ENCODE data around the gene CNTN1.

Gene CNTN1

DNA sequence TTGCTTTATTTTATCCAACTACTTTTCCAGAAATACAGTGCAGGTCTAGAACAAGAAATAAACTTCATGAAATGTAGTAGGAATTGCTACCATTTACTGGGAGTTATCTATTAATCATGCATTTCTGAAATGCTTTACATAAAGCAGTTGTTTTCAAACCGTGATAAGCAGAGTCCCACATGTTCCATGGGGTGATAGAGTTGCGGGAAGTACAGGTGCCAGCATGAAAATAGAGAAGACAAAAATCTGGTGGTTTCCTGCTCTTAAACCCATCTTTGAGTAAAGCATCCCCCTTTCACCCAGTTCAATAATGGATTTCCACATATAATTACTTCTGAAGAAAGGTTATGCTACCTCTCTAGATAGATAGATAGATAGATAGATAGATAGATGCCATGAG is 372.2 kb downstream of the CNTN1 start:
- TF ChIP-seq ZNF48 (tag by site-specific recombination; IDR thresholded peaks at IDR 0.05) (no peak), ZFP37 (tag by site-specific recombination; IDR thresholded peaks at IDR 0.05) (no peak), ZNF585B (tag by site-specific recombination; IDR thresholded peaks at IDR 0.05) (no peak), ZNF501 (tag by site-specific recombination; IDR thresholded peaks at IDR 0.05) (no peak), ZIC2 (tag by site-specific recombination; IDR thresholded peaks at IDR 0.05) (no peak), ZNF292 (tag by site-specific recombination; IDR thresholded peaks at IDR 0.05; ENCODE audit: borderline replicate concordance, low read depth) (no peak), REPIN1 (tag by site-specific recombination; IDR thresholded peaks at IDR 0.05; ENCODE audit: low read depth) (no peak), ZNF843 (tag by site-specific recombination; IDR thresholded peaks at IDR 0.05) (no peak), ZNF266 (tag by site-specific recombination; IDR thresholded peaks at IDR 0.05; ENCODE audit: low read depth) (no peak), ZNF350 (tag by site-specific recombination; IDR thresholded peaks at IDR 0.05) (no peak), ZNF548 (tag by site-specific recombination; IDR thresholded peaks at IDR 0.05) (no peak), ZNF707 (tag by site-specific recombination; IDR thresholded peaks at IDR 0.05) (no peak)
- TF ChIP-seq, protein P1, sequence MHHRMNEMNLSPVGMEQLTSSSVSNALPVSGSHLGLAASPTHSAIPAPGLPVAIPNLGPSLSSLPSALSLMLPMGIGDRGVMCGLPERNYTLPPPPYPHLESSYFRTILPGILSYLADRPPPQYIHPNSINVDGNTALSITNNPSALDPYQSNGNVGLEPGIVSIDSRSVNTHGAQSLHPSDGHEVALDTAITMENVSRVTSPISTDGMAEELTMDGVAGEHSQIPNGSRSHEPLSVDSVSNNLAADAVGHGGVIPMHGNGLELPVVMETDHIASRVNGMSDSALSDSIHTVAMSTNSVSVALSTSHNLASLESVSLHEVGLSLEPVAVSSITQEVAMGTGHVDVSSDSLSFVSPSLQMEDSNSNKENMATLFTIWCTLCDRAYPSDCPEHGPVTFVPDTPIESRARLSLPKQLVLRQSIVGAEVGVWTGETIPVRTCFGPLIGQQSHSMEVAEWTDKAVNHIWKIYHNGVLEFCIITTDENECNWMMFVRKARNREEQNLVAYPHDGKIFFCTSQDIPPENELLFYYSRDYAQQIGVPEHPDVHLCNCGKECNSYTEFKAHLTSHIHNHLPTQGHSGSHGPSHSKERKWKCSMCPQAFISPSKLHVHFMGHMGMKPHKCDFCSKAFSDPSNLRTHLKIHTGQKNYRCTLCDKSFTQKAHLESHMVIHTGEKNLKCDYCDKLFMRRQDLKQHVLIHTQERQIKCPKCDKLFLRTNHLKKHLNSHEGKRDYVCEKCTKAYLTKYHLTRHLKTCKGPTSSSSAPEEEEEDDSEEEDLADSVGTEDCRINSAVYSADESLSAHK (tag by site-specific recombination; IDR thresholded peaks at IDR 0.05): no peak
- TF ChIP-seq, protein P2, sequence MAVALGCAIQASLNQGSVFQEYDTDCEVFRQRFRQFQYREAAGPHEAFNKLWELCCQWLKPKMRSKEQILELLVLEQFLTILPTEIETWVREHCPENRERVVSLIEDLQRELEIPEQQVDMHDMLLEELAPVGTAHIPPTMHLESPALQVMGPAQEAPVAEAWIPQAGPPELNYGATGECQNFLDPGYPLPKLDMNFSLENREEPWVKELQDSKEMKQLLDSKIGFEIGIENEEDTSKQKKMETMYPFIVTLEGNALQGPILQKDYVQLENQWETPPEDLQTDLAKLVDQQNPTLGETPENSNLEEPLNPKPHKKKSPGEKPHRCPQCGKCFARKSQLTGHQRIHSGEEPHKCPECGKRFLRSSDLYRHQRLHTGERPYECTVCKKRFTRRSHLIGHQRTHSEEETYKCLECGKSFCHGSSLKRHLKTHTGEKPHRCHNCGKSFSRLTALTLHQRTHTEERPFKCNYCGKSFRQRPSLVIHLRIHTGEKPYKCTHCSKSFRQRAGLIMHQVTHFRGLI (tag by site-specific recombination; IDR thresholded peaks at IDR 0.05): no peak
- TF ChIP-seq, protein P3, sequence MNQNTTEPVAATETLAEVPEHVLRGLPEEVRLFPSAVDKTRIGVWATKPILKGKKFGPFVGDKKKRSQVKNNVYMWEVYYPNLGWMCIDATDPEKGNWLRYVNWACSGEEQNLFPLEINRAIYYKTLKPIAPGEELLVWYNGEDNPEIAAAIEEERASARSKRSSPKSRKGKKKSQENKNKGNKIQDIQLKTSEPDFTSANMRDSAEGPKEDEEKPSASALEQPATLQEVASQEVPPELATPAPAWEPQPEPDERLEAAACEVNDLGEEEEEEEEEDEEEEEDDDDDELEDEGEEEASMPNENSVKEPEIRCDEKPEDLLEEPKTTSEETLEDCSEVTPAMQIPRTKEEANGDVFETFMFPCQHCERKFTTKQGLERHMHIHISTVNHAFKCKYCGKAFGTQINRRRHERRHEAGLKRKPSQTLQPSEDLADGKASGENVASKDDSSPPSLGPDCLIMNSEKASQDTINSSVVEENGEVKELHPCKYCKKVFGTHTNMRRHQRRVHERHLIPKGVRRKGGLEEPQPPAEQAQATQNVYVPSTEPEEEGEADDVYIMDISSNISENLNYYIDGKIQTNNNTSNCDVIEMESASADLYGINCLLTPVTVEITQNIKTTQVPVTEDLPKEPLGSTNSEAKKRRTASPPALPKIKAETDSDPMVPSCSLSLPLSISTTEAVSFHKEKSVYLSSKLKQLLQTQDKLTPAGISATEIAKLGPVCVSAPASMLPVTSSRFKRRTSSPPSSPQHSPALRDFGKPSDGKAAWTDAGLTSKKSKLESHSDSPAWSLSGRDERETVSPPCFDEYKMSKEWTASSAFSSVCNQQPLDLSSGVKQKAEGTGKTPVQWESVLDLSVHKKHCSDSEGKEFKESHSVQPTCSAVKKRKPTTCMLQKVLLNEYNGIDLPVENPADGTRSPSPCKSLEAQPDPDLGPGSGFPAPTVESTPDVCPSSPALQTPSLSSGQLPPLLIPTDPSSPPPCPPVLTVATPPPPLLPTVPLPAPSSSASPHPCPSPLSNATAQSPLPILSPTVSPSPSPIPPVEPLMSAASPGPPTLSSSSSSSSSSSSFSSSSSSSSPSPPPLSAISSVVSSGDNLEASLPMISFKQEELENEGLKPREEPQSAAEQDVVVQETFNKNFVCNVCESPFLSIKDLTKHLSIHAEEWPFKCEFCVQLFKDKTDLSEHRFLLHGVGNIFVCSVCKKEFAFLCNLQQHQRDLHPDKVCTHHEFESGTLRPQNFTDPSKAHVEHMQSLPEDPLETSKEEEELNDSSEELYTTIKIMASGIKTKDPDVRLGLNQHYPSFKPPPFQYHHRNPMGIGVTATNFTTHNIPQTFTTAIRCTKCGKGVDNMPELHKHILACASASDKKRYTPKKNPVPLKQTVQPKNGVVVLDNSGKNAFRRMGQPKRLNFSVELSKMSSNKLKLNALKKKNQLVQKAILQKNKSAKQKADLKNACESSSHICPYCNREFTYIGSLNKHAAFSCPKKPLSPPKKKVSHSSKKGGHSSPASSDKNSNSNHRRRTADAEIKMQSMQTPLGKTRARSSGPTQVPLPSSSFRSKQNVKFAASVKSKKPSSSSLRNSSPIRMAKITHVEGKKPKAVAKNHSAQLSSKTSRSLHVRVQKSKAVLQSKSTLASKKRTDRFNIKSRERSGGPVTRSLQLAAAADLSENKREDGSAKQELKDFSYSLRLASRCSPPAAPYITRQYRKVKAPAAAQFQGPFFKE (tag by site-specific recombination; IDR thresholded peaks at IDR 0.05; ENCODE audit: borderline replicate concordance): no peak
- H3K27ac ChIP-seq (ENCODE audit: extremely low read depth, low read depth, low read length): no peak overlapping the region
- H3K4me3 ChIP-seq (ENCODE audit: low read depth, low read length): no peak overlapping the region
- H3K36me3 ChIP-seq (ENCODE audit: control insufficient read depth in 2 of 2, insufficient read depth in 1 of 2, low read length in 2 of 2): no peaks in the 10 kb centered on the region
- no peaks in the 10 kb centered on the region for H3K9me3 ChIP-seq (ENCODE audit: control insufficient read depth, insufficient read depth, low read depth, low read length)
- ChIA-PET CTCF (no interaction called here), POLR2A (no interaction called here)
- H3K4me1 ChIP-seq (ENCODE audit: control insufficient read depth, insufficient read depth, low read length): no peaks in the 10 kb centered on the region

DNA sequence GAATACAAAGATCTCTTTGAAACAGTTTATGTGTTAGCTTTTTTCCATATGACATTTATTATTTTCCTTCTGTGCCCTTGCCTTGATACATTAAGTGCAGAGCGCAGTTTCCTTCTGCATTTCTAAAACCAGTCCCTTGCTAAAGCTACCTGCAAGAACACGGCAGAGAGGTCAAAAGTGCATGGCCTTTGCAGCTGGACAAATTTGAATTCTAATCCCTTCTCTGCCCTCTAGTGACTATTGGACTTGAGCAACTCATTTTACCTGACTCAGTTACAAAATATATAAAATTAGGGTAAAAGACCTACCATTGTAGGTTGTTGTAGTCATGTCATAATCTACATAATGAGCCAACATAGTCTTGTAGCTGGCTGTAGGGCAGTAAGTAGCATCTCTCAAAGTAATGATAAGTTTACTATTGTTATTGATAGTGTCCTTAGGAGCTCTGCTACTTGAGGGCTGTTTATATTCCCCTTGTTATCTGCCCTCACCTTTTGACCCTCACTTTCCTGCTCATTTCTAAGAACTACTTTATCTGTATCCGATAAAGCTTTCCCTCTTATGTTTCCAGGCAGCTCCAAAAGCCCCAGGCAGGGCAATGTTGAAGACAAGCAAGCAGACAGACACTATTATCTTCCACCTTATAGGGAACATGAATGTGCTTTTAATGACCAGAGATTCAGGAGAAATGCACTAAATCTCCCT is 375.9 kb downstream of the CNTN1 start:
- no peaks in the 10 kb centered on the region for H3K4me1 ChIP-seq (ENCODE audit: control insufficient read depth, insufficient read depth, low read length)
- ChIA-PET CTCF (no interaction called here), POLR2A (no interaction called here)
- no peaks in the 10 kb centered on the region for H3K36me3 ChIP-seq (ENCODE audit: control insufficient read depth in 2 of 2, insufficient read depth in 1 of 2, low read length in 2 of 2)
- H3K9me3 ChIP-seq (ENCODE audit: control insufficient read depth, insufficient read depth, low read depth, low read length): no peaks in the 10 kb centered on the region
- no peak overlapping the region for H3K4me3 ChIP-seq (ENCODE audit: low read depth, low read length)
- H3K27ac ChIP-seq (ENCODE audit: extremely low read depth, low read depth, low read length): no peak overlapping the region
- TF ChIP-seq ZNF747 (tag by site-specific recombination; IDR thresholded peaks at IDR 0.05) (no peak), HOXC10 (CRISPR knock-in tag; IDR thresholded peaks at IDR 0.05) (no peak)

All from HEK293 (cell line).